ENCODE measurements around the gene S100A5. TPM values are rescaled to one million over a fixed set of nuclear protein-coding genes. Genes with fewer than 3 reads are reported as not detected.
"Not testable (repeated sequence)": the region's sequence is repeated elsewhere in the genome, so short reads cannot be mapped to it uniquely, and the experiment has no call there.

The S100A5 gene
- total and polyA plus RNA-seq, 4 donors = not detected

GRCh38 chr1:153578936-153579335 is 38.2 kb upstream of the S100A5 start:
- Histone ChIP-seq H3K36me3 (ENCODE audit: control insufficient read depth in 1 of 2, insufficient read depth in 2 of 2, low read length in 1 of 2) (no peaks in the 10 kb centered on the region), H3K4me3 (ENCODE audit: low read length in 2 of 2) (no peak overlapping the region), H3K4me1 (ENCODE audit: control insufficient read depth in 1 of 2, insufficient read depth in 2 of 2, low read length in 2 of 2) (no peaks in the 10 kb centered on the region), H3K27ac (ENCODE audit: low read depth in 1 of 2, low read length in 2 of 2) (no peak overlapping the region), H3K27me3 (ENCODE audit: control insufficient read depth in 1 of 2, insufficient read depth in 2 of 2, low read length in 1 of 2) (no peaks in the 10 kb centered on the region), H3K9me3 (ENCODE audit: control insufficient read depth, low read length) (no peaks in the 10 kb centered on the region)
- DNase-seq = no peak
- no peak for ATAC-seq (ENCODE audit: low FRiP score)
- WGBS, 2 donors = 93 to 94% methylated on average over 3 of the region's 3 CpGs
- intact Hi-C loops (cut with DNase I) = loop anchor here in 1 of 2 donors (10.0 kb wide), 1 partner anchor 96 kb away; the partner anchor contains the start of genes ILF2 and NPR1

DNA sequence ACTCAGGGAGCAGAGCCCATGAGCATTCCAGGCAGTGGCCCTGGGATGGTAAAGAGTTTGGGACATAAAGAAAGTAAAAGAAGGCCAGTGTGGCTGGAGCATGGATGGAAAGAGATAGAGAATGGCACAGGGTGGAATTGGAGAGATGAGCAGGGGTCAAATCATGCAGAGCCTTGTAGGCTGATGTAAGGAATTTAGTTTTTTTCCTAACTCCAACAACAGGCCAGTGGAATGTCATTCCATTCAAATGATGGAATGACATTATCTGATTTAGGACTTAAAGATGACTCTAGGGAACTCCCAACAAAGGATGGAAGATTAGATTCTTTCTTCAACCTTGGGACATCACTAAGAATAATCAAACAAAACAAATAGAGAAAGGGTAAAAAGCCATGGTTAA is 37.8 kb upstream of the S100A5 start:
- intact Hi-C loops (cut with DNase I) = loop anchor here in 1 of 2 donors (10.0 kb wide), 1 partner anchor 96 kb away; the partner anchor contains the start of genes ILF2 and NPR1
- ATAC-seq (ENCODE audit: low FRiP score) = no peak
- H3K27ac ChIP-seq (ENCODE audit: low read depth in 1 of 2, low read length in 2 of 2) = no peak overlapping the region
- DNase-seq = no peak
- H3K27me3 ChIP-seq (ENCODE audit: control insufficient read depth in 1 of 2, insufficient read depth in 2 of 2, low read length in 1 of 2) = no peaks in the 10 kb centered on the region
- H3K4me1 ChIP-seq (ENCODE audit: control insufficient read depth in 1 of 2, insufficient read depth in 2 of 2, low read length in 2 of 2) = no peaks in the 10 kb centered on the region
- H3K9me3 ChIP-seq (ENCODE audit: control insufficient read depth, low read length) = no peaks in the 10 kb centered on the region
- no peak overlapping the region for H3K4me3 ChIP-seq (ENCODE audit: low read length in 2 of 2)
- no peaks in the 10 kb centered on the region for H3K36me3 ChIP-seq (ENCODE audit: control insufficient read depth in 1 of 2, insufficient read depth in 2 of 2, low read length in 1 of 2)

DNA sequence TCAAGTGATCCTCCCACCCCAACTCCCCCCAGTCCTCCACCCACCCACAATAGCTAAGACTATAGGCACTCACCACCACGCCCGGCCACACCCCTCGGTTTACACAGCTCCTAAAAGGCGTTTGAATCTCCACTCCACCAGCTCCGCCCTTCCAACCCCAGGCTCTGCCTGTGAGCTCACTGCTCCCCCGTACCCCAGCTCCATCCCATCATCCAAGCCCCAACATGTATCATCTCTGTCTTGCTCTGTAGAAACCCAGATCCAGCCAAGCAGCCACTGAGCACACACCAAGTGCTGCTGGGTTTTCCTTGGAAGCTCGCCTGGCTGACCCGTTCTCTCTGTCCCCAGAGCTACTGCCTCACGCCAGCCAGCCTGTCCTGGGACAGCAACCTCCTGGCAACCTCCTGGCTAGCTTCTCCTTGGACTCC is 36.9 kb upstream of the S100A5 start:
- DNase-seq (no peak), ATAC-seq (ENCODE audit: low FRiP score) (peak; percentile 73)
- no peaks in the 10 kb centered on the region for H3K36me3 ChIP-seq (ENCODE audit: control insufficient read depth in 1 of 2, insufficient read depth in 2 of 2, low read length in 1 of 2)
- H3K4me3 ChIP-seq (ENCODE audit: low read length in 2 of 2) = no peak overlapping the region
- no peak overlapping the region for H3K27ac ChIP-seq (ENCODE audit: low read depth in 1 of 2, low read length in 2 of 2)
- no peaks in the 10 kb centered on the region for H3K4me1 ChIP-seq (ENCODE audit: control insufficient read depth in 1 of 2, insufficient read depth in 2 of 2, low read length in 2 of 2)
- WGBS, 2 donors = 43 to 44% methylated on average over 9 of the region's 9 CpGs
- intact Hi-C loops (cut with DNase I) = loop anchor here in 1 of 2 donors (10.0 kb wide), 1 partner anchor 97 kb away; the partner anchor contains the start of genes ILF2 and NPR1
- no peaks in the 10 kb centered on the region for H3K27me3 ChIP-seq (ENCODE audit: control insufficient read depth in 1 of 2, insufficient read depth in 2 of 2, low read length in 1 of 2)
- no peaks in the 10 kb centered on the region for H3K9me3 ChIP-seq (ENCODE audit: control insufficient read depth, low read length)

DNA sequence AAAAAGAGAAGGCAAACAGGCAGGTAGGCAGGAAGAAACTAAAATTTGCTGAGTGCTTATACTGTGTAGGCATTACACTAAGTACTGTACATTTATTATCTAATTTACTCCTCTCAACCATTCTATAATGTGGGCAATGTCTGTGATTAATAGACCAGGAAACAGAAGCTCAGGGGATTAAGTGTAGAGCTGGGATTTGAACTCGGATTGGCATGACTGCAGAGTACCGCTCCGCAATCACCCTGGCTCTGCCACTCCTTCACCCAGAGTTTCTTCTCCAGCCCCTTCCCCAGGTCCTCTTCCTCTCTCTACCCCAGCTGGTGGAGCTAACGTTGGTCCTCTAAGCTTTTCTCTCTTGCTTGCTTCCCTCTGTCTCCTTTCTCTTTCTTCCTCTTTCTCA is 36.4 kb upstream of the S100A5 start:
- DNase-seq (no peak), ATAC-seq (ENCODE audit: low FRiP score) (no peak)
- H3K27me3 ChIP-seq (ENCODE audit: control insufficient read depth in 1 of 2, insufficient read depth in 2 of 2, low read length in 1 of 2) = no peaks in the 10 kb centered on the region
- intact Hi-C loops (cut with DNase I) = loop anchor here in 1 of 2 donors (10.0 kb wide), 1 partner anchor 98 kb away; the partner anchor contains the start of genes ILF2 and NPR1
- H3K9me3 ChIP-seq (ENCODE audit: control insufficient read depth, low read length) = no peaks in the 10 kb centered on the region
- H3K36me3 ChIP-seq (ENCODE audit: control insufficient read depth in 1 of 2, insufficient read depth in 2 of 2, low read length in 1 of 2) = no peaks in the 10 kb centered on the region
- H3K4me1 ChIP-seq (ENCODE audit: control insufficient read depth in 1 of 2, insufficient read depth in 2 of 2, low read length in 2 of 2) = no peaks in the 10 kb centered on the region
- WGBS, 2 donors = 81 to 84% methylated on average over 4 of the region's 4 CpGs
- no peak overlapping the region for H3K4me3 ChIP-seq (ENCODE audit: low read length in 2 of 2)
- H3K27ac ChIP-seq (ENCODE audit: low read depth in 1 of 2, low read length in 2 of 2) = no peak overlapping the region

DNA sequence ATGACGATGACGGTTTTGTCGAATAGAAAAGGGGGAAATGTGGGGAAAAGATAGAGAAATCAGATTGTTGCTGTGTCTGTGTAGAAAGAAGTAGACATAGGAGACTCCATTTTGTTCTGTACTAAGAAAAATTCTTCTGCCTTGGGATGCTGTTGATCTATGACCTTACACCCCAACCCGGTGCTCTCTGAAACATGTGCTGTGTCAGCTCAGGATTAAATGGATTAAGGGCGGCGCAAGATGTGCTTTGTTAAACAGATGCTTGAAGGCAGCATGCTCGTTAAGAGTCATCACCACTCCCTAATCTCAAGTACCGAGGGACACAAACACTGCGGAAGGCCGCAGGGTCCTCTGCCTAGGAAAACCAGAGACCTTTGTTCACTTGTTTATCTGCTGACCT is 34.8 kb upstream of the S100A5 start:
- H3K9me3 ChIP-seq (ENCODE audit: control insufficient read depth, low read length); H3K27ac ChIP-seq (ENCODE audit: low read depth in 1 of 2, low read length in 2 of 2); ATAC-seq (ENCODE audit: low FRiP score); H3K4me1 ChIP-seq (ENCODE audit: control insufficient read depth in 1 of 2, insufficient read depth in 2 of 2, low read length in 2 of 2); DNase-seq; H3K27me3 ChIP-seq (ENCODE audit: control insufficient read depth in 1 of 2, insufficient read depth in 2 of 2, low read length in 1 of 2); H3K36me3 ChIP-seq (ENCODE audit: control insufficient read depth in 1 of 2, insufficient read depth in 2 of 2, low read length in 1 of 2); H3K4me3 ChIP-seq (ENCODE audit: low read length in 2 of 2): not testable (repeated sequence)
- 93 to 97% methylated on average over 10 of the region's 10 CpGs for WGBS, 2 donors
- intact Hi-C loops (cut with DNase I) = loop anchor here in 1 of 2 donors (10.0 kb wide), 1 partner anchor 99 kb away; the partner anchor contains the start of genes ILF2 and NPR1

DNA sequence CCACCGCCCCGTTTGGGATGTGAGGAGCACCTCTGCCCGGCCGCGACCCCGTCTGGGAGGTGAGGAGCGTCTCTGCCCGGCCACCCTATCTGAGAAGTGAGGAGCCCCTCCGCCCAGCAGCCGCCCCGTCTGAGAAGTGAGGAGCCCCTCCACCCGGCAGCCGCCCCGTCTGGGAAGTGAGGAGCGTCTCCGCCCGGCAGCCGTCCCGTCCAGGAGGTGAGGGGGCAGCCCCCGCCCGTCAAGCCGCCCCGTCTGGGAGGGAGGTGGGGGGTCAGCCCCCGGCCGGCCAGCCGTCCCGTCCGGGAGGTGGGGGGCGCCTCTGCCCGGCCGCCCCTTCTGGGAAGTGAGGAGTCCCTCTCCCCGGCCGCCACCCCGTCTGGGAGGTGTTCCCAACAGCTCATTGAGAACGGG is 34.4 kb upstream of the S100A5 start:
- DNase-seq; H3K36me3 ChIP-seq (ENCODE audit: control insufficient read depth in 1 of 2, insufficient read depth in 2 of 2, low read length in 1 of 2); H3K27ac ChIP-seq (ENCODE audit: low read depth in 1 of 2, low read length in 2 of 2); H3K4me1 ChIP-seq (ENCODE audit: control insufficient read depth in 1 of 2, insufficient read depth in 2 of 2, low read length in 2 of 2); H3K27me3 ChIP-seq (ENCODE audit: control insufficient read depth in 1 of 2, insufficient read depth in 2 of 2, low read length in 1 of 2); ATAC-seq (ENCODE audit: low FRiP score); H3K4me3 ChIP-seq (ENCODE audit: low read length in 2 of 2); H3K9me3 ChIP-seq (ENCODE audit: control insufficient read depth, low read length): not testable (repeated sequence)
- 93 to 96% methylated on average over 24 to 35 of the region's 35 CpGs for WGBS, 2 donors
- intact Hi-C loops (cut with DNase I) = loop anchor here in 1 of 2 donors (10.0 kb wide), 1 partner anchor 100 kb away; the partner anchor contains the start of genes ILF2 and NPR1

DNA sequence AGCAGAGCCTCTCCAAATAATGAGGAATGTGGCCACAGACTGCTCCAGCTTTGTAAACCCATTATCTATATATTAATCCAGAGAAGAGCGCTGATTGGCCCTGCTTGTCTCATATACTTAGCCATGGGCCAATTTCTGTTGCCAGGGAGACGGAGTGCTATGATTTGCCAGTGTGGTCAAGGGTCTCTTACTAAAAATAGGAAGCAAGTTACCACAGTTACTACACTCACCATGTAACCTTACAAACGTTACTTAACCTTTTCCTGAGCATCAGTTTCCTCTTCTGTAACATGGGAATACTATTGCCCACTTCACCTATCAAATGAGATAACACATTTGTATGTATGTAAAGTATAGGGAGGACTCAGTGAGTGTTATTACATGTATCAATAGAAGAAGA is 32.6 kb upstream of the S100A5 start:
- ATAC-seq (ENCODE audit: low FRiP score) (no peak), DNase-seq (no peak)
- Histone ChIP-seq H3K9me3 (ENCODE audit: control insufficient read depth, low read length) (no peaks in the 10 kb centered on the region), H3K4me1 (ENCODE audit: control insufficient read depth in 1 of 2, insufficient read depth in 2 of 2, low read length in 2 of 2) (no peaks in the 10 kb centered on the region), H3K27me3 (ENCODE audit: control insufficient read depth in 1 of 2, insufficient read depth in 2 of 2, low read length in 1 of 2) (no peaks in the 10 kb centered on the region), H3K36me3 (ENCODE audit: control insufficient read depth in 1 of 2, insufficient read depth in 2 of 2, low read length in 1 of 2) (no peaks in the 10 kb centered on the region), H3K27ac (ENCODE audit: low read depth in 1 of 2, low read length in 2 of 2) (peak overlapping the region in 1 of 2 donors; percentile 70), H3K4me3 (ENCODE audit: low read length in 2 of 2) (no peak overlapping the region)
- WGBS, 2 donors = 71 to 77% methylated on average over 3 of the region's 3 CpGs
- intact Hi-C loops (cut with DNase I) = loop anchor here (5.0 to 10.0 kb wide), 3 partner anchors 39 to 101 kb away; partner anchors contain the start of genes ILF2 (in 1 of the 2), NPR1 (in 1 of the 2), S100A14 (in 1 of the 2) and S100A16 (in 1 of the 2)

DNA sequence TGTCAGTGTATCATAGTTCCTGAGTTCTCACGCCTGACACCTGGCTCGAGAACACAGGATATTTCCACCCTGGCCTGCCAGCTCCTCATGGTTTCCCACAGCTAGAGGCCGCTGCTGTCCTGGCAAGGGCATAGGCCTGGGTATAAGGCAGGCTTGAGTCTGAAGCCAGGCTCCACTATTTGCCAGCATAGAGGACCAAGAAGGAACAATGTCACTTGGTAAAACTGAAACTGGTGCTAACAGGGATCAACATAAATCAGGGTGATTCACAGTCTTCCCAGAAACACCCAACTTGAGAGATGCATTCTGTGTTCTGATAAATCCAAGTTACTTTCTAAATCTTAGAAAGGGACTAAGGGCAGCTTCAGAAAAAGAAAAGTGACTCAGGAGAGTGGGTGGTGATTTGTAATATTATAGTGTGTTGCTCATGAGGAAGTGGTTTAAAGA is 31.9 kb upstream of the S100A5 start:
- no peaks in the 10 kb centered on the region for H3K4me1 ChIP-seq (ENCODE audit: control insufficient read depth in 1 of 2, insufficient read depth in 2 of 2, low read length in 2 of 2)
- peak; percentile 89 to 90 for DNase-seq
- peak overlapping the region in 1 of 2 donors; percentile 52 for H3K27ac ChIP-seq (ENCODE audit: low read depth in 1 of 2, low read length in 2 of 2)
- peak; percentile 91 for ATAC-seq (ENCODE audit: low FRiP score)
- intact Hi-C loops (cut with DNase I) = loop anchor here (5.0 to 10.0 kb wide), 3 partner anchors 40 to 102 kb away; partner anchors contain the start of genes ILF2 (in 1 of the 2), NPR1 (in 1 of the 2), S100A14 (in 1 of the 2) and S100A16 (in 1 of the 2)
- H3K9me3 ChIP-seq (ENCODE audit: control insufficient read depth, low read length) = no peaks in the 10 kb centered on the region
- no peaks in the 10 kb centered on the region for H3K27me3 ChIP-seq (ENCODE audit: control insufficient read depth in 1 of 2, insufficient read depth in 2 of 2, low read length in 1 of 2)
- no peaks in the 10 kb centered on the region for H3K36me3 ChIP-seq (ENCODE audit: control insufficient read depth in 1 of 2, insufficient read depth in 2 of 2, low read length in 1 of 2)
- H3K4me3 ChIP-seq (ENCODE audit: low read length in 2 of 2) = no peak overlapping the region
- 0 to 1% methylated on average over 3 of the region's 3 CpGs for WGBS, 2 donors

DNA sequence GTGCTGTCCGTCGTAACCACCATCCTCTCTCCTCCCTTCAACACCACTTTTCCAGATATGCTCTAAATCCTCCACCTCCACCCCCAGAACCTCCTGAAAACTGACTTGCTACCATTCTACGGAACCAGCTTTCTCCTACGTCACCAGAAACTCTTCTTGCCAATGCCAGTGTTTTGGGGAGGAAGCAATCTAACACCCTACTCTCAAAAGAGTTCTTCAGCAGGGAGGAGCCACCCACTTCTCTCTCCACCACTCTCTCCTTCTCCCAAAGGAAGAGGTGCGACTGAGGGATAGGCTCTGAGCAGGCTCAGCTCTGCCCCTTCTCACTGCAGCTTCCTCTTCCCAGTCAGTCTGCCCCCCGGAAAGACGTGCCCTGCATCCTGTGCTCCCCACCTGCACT is 31.0 kb upstream of the S100A5 start:
- intact Hi-C loops (cut with DNase I) = loop anchor here (5.0 to 10.0 kb wide), 3 partner anchors 41 to 103 kb away; partner anchors contain the start of genes ILF2 (in 1 of the 2), NPR1 (in 1 of the 2), S100A14 (in 1 of the 2) and S100A16 (in 1 of the 2)
- 72 to 83% methylated on average over 7 of the region's 7 CpGs for WGBS, 2 donors
- DNase-seq = no peak
- Histone ChIP-seq H3K27me3 (ENCODE audit: control insufficient read depth in 1 of 2, insufficient read depth in 2 of 2, low read length in 1 of 2) (no peaks in the 10 kb centered on the region), H3K36me3 (ENCODE audit: control insufficient read depth in 1 of 2, insufficient read depth in 2 of 2, low read length in 1 of 2) (no peaks in the 10 kb centered on the region), H3K27ac (ENCODE audit: low read depth in 1 of 2, low read length in 2 of 2) (peak overlapping the region in 1 of 2 donors; percentile 52), H3K4me3 (ENCODE audit: low read length in 2 of 2) (no peak overlapping the region), H3K4me1 (ENCODE audit: control insufficient read depth in 1 of 2, insufficient read depth in 2 of 2, low read length in 2 of 2) (no peaks in the 10 kb centered on the region), H3K9me3 (ENCODE audit: control insufficient read depth, low read length) (no peaks in the 10 kb centered on the region)
- no peak for ATAC-seq (ENCODE audit: low FRiP score)
